ENCODE results near the gene IL22RA1. TPM values are rescaled to one million over a fixed set of nuclear protein-coding genes. Genes with fewer than 3 reads are reported as not detected.
A peak's percentile ranks its signal among the peaks of the same experiment; 100 is the strongest.

Gene IL22RA1
- total RNA-seq, 1 experiment from 2014 or later, result 1.2 TPM

DNA sequence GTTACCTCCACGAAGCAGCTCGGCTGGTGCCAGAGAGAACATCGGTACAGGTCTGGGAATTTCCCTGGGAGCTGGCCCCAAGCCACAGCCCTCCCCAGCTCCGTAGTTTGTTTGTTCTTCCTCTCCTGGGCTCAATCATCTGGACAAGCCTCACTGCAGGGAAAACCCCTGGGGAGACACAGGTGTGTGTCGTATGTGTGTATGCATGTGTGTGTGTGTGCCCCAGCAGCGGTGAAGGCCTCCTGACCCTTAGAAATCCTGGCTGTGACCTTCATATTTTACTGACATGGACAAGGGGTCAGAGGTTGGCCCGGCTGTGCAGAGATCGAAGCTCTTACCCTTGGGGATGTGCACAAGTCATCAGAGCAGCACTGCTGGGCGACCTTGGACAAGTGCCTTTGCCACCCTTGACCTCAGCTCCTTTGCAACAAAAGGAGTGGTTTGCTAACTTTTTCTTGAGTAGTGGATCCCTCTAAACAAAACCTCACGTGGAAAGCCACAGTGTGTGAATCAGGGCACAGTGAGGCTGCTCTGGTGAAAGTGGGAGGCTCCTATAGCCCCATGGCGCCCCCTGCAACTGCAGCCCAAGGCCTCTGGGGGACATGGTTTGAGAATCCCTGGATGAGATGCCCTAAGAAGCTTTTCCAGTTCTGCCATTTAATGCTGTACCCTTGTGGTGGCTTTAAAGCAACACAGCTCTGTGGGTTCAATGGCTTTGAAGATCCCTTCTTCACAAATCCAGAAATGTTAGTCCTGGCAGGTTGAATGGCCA is 12.3 kb upstream of the IL22RA1 start:
- Histone ChIP-seq H3K4me3 (ENCODE audit: low read length) (no peak overlapping the region), H3K36me3 (ENCODE audit: low read depth, low read length) (no peaks in the 10 kb centered on the region), H3F3A (ENCODE audit: low read length, unreplicated experiment) (no peaks in the 10 kb centered on the region), H3K9me2 (replicated peaks; ENCODE audit: low read length) (no peaks in the 10 kb centered on the region), H3K27me3 (ENCODE audit: low read length) (no peaks in the 10 kb centered on the region), H3K9me3 (ENCODE audit: low read length) (no peaks in the 10 kb centered on the region), H4K20me1 (ENCODE audit: low read length) (no peaks in the 10 kb centered on the region), H3K4me1 (ENCODE audit: insufficient read depth, low read length) (peaks cover 13% of the 10 kb centered on the region), H3K9ac (ENCODE audit: low read length) (no peak overlapping the region), H3K79me2 (ENCODE audit: low read length) (no peaks in the 10 kb centered on the region), H3K27ac (ENCODE audit: low read length) (no peak overlapping the region), H3K4me2 (ENCODE audit: low read length) (no peak overlapping the region), H2AFZ (ENCODE audit: low read length) (no peak overlapping the region)
- ATAC-seq (no peak), DNase-seq (peak; percentile 28)
- POLR2A ChIA-PET (ENCODE audit: unreplicated experiment), result no interaction called here
- intact Hi-C loops (cut with micrococcal nuclease), result no loop called here
- no TSS peak for BruUV-seq (replicated peaks)
- CTCF ChIA-PET, result interaction anchor here (0.5 to 0.6 kb wide), 3 partner anchors 30 to 377 kb away, joined by 3 to 8 read pairs (median 3); partner anchors contain the start of gene PITHD1
- TF ChIP-seq, protein P1, sequence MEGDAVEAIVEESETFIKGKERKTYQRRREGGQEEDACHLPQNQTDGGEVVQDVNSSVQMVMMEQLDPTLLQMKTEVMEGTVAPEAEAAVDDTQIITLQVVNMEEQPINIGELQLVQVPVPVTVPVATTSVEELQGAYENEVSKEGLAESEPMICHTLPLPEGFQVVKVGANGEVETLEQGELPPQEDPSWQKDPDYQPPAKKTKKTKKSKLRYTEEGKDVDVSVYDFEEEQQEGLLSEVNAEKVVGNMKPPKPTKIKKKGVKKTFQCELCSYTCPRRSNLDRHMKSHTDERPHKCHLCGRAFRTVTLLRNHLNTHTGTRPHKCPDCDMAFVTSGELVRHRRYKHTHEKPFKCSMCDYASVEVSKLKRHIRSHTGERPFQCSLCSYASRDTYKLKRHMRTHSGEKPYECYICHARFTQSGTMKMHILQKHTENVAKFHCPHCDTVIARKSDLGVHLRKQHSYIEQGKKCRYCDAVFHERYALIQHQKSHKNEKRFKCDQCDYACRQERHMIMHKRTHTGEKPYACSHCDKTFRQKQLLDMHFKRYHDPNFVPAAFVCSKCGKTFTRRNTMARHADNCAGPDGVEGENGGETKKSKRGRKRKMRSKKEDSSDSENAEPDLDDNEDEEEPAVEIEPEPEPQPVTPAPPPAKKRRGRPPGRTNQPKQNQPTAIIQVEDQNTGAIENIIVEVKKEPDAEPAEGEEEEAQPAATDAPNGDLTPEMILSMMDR (conservative IDR thresholded peaks at IDR 0.05; ENCODE audit: low read depth, low read length), result peak; percentile 55
- TF ChIP-seq EZH2phosphoT487 (IDR thresholded peaks at IDR 0.05; ENCODE audit: borderline replicate concordance, low read length), result no peak

DNA sequence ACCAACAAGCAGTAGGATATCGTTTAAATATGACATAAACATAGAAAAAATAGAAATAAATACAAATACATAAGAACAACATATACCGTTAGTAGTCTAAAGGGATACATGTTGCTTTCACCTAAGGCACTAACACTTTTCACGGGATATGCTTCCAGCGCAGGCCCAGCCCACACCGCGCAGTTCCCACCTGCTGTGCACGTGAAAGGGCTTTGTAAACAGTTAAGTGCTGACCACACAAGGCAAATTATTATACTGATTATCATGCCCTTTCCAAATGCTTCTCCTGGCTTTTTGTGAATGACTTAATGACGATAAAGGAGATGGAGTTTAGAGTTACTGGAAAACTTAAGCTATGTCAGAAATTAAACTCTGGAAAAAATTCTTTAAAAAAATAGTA is 11.3 kb upstream of the IL22RA1 start:
- no peak overlapping the region for H3K4me3 ChIP-seq (ENCODE audit: low read length)
- H3K4me1 ChIP-seq (ENCODE audit: insufficient read depth, low read length), result peaks cover 22% of the 10 kb centered on the region
- H3K36me3 ChIP-seq (ENCODE audit: low read depth, low read length), result no peaks in the 10 kb centered on the region
- H3K4me2 ChIP-seq (ENCODE audit: low read length), result no peak overlapping the region
- no peak overlapping the region for H3K27ac ChIP-seq (ENCODE audit: low read length)
- no peak for TF ChIP-seq EZH2 (IDR thresholded peaks at IDR 0.05; ENCODE audit: low read length, unreplicated experiment)
- no peak for TF ChIP-seq EZH2phosphoT487 (IDR thresholded peaks at IDR 0.05; ENCODE audit: borderline replicate concordance, low read length)
- TF ChIP-seq, protein P1 (conservative IDR thresholded peaks at IDR 0.05; ENCODE audit: low read depth, low read length), result no peak
- ATAC-seq (no peak), DNase-seq (no peak)
- H4K20me1 ChIP-seq (ENCODE audit: low read length), result no peaks in the 10 kb centered on the region
- H3K9ac ChIP-seq (ENCODE audit: low read length), result no peak overlapping the region
- no peaks in the 10 kb centered on the region for H3K27me3 ChIP-seq (ENCODE audit: low read length)
- H3K9me3 ChIP-seq (ENCODE audit: low read length), result no peaks in the 10 kb centered on the region
- POLR2A ChIA-PET (ENCODE audit: unreplicated experiment), result no interaction called here
- no peaks in the 10 kb centered on the region for H3F3A ChIP-seq (ENCODE audit: low read length, unreplicated experiment)
- H3K9me2 ChIP-seq (replicated peaks; ENCODE audit: low read length), result no peaks in the 10 kb centered on the region
- BruUV-seq (replicated peaks), result no TSS peak
- intact Hi-C loops (cut with micrococcal nuclease), result no loop called here
- H3K79me2 ChIP-seq (ENCODE audit: low read length), result no peaks in the 10 kb centered on the region
- CTCF ChIA-PET, result interaction anchor here (0.5 to 0.7 kb wide), 2 partner anchors 47 to 207 kb away, joined by 3 to 4 read pairs; no protein-coding TSS in a partner anchor
- H2AFZ ChIP-seq (ENCODE audit: low read length), result no peak overlapping the region

Measured in PC-3 (cell line).